B cell (primary cell): ENCODE results near the gene HDHD3. TPM values are rescaled to one million over a fixed set of nuclear protein-coding genes. Genes with fewer than 3 reads are reported as not detected.

Source experiments
- ATAC-seq: fragments of 200-7000 bp; cut with Tn5 transposase; one replicate; pipeline ENCODE4 v1.10.0; 2021; ENCODE audit warnings: low read depth, mild to moderate bottlenecking, moderate number of reproducible peaks, moderate library complexity
- CTCF ChIA-PET: fragments of 350-600 bp; sonication (Branson Sonifier 250); formaldehyde crosslinking; loops from one replicate; lab custom pipeline; 2021; ENCODE audit warnings: antibody characterized with exemption, inconsistent platforms; lab: Charles Lee
- POLR2A ChIA-PET: fragments of 350-600 bp; sonication (Branson Sonifier 250); formaldehyde crosslinking; loops from one replicate; lab custom pipeline; 2021; ENCODE audit warnings: antibody characterized with exemption; lab: Charles Lee
- DNase-seq: peaks from one replicate; pipeline ENCODE4 v3.0.0; 2013
- H2AFZ ChIP-seq: 2 replicates; pipeline ENCODE4 v1.6.1; 2012; ENCODE audit warnings: mild to moderate bottlenecking, low read depth, low read length; ENCODE audit not compliant: insufficient read depth, poor library complexity, severe bottlenecking
- H3K27ac ChIP-seq, 2 donors: 1 replicate in 1 of 2; 2 replicates in 1 of 2; pipeline ENCODE4 v1.5.1; 2012 to 2013; ENCODE audit warnings: low read length in 2 of 2, mild to moderate bottlenecking in 2 of 2, moderate library complexity in 1 of 2
- H3K27me3 ChIP-seq, 4 experiments: fragments of 200-600 bp in 1 of 4; sonication (generic) in 1 of 4; replicated peaks in 1 of 4; 1 replicate in 2 of 4; 2 replicates in 2 of 4; pipeline versions ENCODE4 v1.6.1 to v1.7.0; 2013 to 2016; ENCODE audit warnings: low read length in 3 of 4, mild to moderate bottlenecking in 2 of 4, mixed read lengths in 1 of 4, moderate library complexity in 1 of 4; ENCODE audit not compliant: insufficient read depth in 4 of 4, control insufficient read depth in 3 of 4; ENCODE audit errors: control extremely low read depth in 1 of 4
- H3K36me3 ChIP-seq, 2 experiments: replicated peaks in 1 of 2; 1 replicate in 1 of 2; 2 replicates in 1 of 2; pipeline versions ENCODE4 v1.6.1 to v1.7.1; 2013; ENCODE audit warnings: low read length in 1 of 2; ENCODE audit not compliant: insufficient read depth in 2 of 2, control insufficient read depth in 1 of 2; ENCODE audit errors: control extremely low read depth in 1 of 2, extremely low read depth in 1 of 2
- H3K4me1 ChIP-seq, 2 donors: fragments of 200-600 bp in 1 of 2; sonication (generic) in 1 of 2; 1 replicate in 1 of 2; 2 replicates in 1 of 2; pipeline versions ENCODE4 v1.5.1 to v1.6.1; 2013 to 2017; ENCODE audit warnings: low read length in 2 of 2; ENCODE audit not compliant: control insufficient read depth in 2 of 2, insufficient read depth in 2 of 2
- H3K4me2 ChIP-seq: replicated peaks from 2 replicates; pipeline ENCODE3; 2012; ENCODE audit warnings: mild to moderate bottlenecking, low read depth, low read length; ENCODE audit not compliant: poor library complexity, severe bottlenecking
- H3K4me3 ChIP-seq, 5 experiments: fragments of 200-600 bp in 1 of 5; sonication (generic) in 1 of 5; 1 replicate in 3 of 5; 2 replicates in 2 of 5; pipeline versions ENCODE4 v1.5.1 to v1.7.0; 2011 to 2016; ENCODE audit warnings: low read length in 4 of 5, mild to moderate bottlenecking in 4 of 5, low read depth in 2 of 5, control low read depth in 1 of 5, moderate library complexity in 1 of 5; ENCODE audit not compliant: insufficient read depth in 1 of 5; ENCODE audit errors: control extremely low read depth in 1 of 5, extremely low read depth in 1 of 5
- H3K79me2 ChIP-seq: fragments of 200-600 bp; sonication (generic); one replicate; pipeline ENCODE4 v1.6.0; 2016; ENCODE audit warnings: low read length; ENCODE audit not compliant: control insufficient read depth, insufficient read depth
- H3K9ac ChIP-seq: fragments of 200-600 bp; sonication (generic); 2 replicates; pipeline ENCODE4 v1.6.1; 2017; ENCODE audit warnings: mild to moderate bottlenecking, low read length, moderate library complexity
- H3K9me3 ChIP-seq, 3 donors: one replicate each; pipeline versions ENCODE4 v1.6.1 to v1.7.1; 2013; ENCODE audit warnings: low read length in 2 of 3; ENCODE audit not compliant: control insufficient read depth in 2 of 3, insufficient read depth in 1 of 3; ENCODE audit errors: control extremely low read depth in 1 of 3
- H4K20me1 ChIP-seq: 2 replicates; pipeline ENCODE4 v1.6.0; 2012; ENCODE audit warnings: mild to moderate bottlenecking, low read length; ENCODE audit not compliant: insufficient read depth, control insufficient read depth, poor library complexity, severe bottlenecking
- H3K27ac Mint-ChIP-seq: one replicate; pipeline ENCODE4 v1.8.0; 2021; ENCODE audit warnings: mixed read lengths
- H3K27me3 Mint-ChIP-seq: one replicate; pipeline ENCODE4 v1.8.0; 2021; ENCODE audit warnings: mixed read lengths
- H3K4me1 Mint-ChIP-seq: one replicate; pipeline ENCODE4 v1.8.0; 2021; ENCODE audit warnings: mixed read lengths
- H3K4me3 Mint-ChIP-seq: one replicate; pipeline ENCODE4 v1.8.0; 2021; ENCODE audit warnings: mixed read lengths
- H3K9me3 Mint-ChIP-seq: one replicate; pipeline ENCODE4 v1.8.0; 2022; ENCODE audit warnings: mixed read lengths; ENCODE audit not compliant: insufficient read depth
- CTCF ChIP-seq: fragments of 200-600 bp; IDR thresholded peaks from one replicate; pipeline ENCODE4 v1.8.0; 2022; ENCODE audit warnings: antibody characterized with exemption, mild to moderate bottlenecking
- EZH2 ChIP-seq: IDR thresholded peaks from 2 replicates; pipeline ENCODE4 v1.6.1; 2012; ENCODE audit warnings: borderline replicate concordance, low read depth, mild to moderate bottlenecking, moderate library complexity, low read length; ENCODE audit not compliant: insufficient read depth, poor library complexity, severe bottlenecking
- WGBS: methylation state at CpG from one replicate; pipeline ENCODE4 v1.1.5; 2013; ENCODE audit warnings: missing lambda C conversion rate; ENCODE audit not compliant: insufficient coverage; 5-methylcytosine and 5-hydroxymethylcytosine counted together
- intact Hi-C: fragments of 100-400 bp; cut with micrococcal nuclease; formaldehyde crosslinking; loops from one replicate; pipeline ENCODE4 v1.10.0; 2022
- polyA plus RNA-seq: library from polyadenylated mRNA; depleted of rRNA; stranded (reverse); fragments of >200 nt; gene quantifications from 2 replicates; pipeline ENCODE4 v1.2.3, GENCODE V29; 2012
- total RNA-seq, 2 donors: library from RNA; stranded (reverse); fragments of 120-200 nt in 1 of 2; gene quantifications; 1 replicate in 1 of 2; 2 replicates in 1 of 2; pipeline versions ENCODE4 v1.2.3 to v1.2.4, GENCODE V29; 2013 to 2022

HDHD3 gene
- total and polyA plus RNA-seq, 2 donors (not counting 1 experiment from before 2014, with no cell fraction given), result 26.2 to 36.3 TPM

- TF ChIP-seq CTCF, result no peak
- TF ChIP-seq EZH2, result no peak
- H3K9me3 Mint-ChIP-seq, result no peaks in the 10 kb centered on the region
- Histone ChIP-seq H2AFZ (peak overlapping the region; percentile 50), H4K20me1 (no peaks in the 10 kb centered on the region), H3K79me2 (no peaks in the 10 kb centered on the region), H3K36me3 (no peaks in the 10 kb centered on the region), H3K4me3 (no peak overlapping the region), H3K4me2 (no peak overlapping the region), H3K27ac (no peak overlapping the region), H3K9me3 (no peaks in the 10 kb centered on the region), H3K4me1 (peaks cover 8 to 12% of the 10 kb centered on the region in 2 donors), H3K9ac (no peak overlapping the region), H3K27me3 (no peaks in the 10 kb centered on the region)
- intact Hi-C loops, result loop anchor here (2.0 kb wide), 1 partner anchor 69 kb away; the partner anchor contains the start of genes C9orf43 and POLE3
- H3K4me1 Mint-ChIP-seq, result peaks cover 16% of the 10 kb centered on the region
- H3K27ac Mint-ChIP-seq, result no peak overlapping the region
- ATAC-seq (no peak), DNase-seq (no peak)
- H3K4me3 Mint-ChIP-seq, result peak overlapping the region; percentile 90
- peaks cover 4% of the 10 kb centered on the region for H3K27me3 Mint-ChIP-seq
- ChIA-PET POLR2A (interaction anchor here (0.6 kb wide), 1 partner anchor 1044 kb away, joined by 4 read pairs; no protein-coding TSS in a partner anchor), CTCF (interaction anchor here (1.1 kb wide), 1 partner anchor 29 kb away, joined by 3 read pairs; no protein-coding TSS in a partner anchor)
- 89% methylated on average over 9 of the region's 9 CpGs for WGBS
Measured at GRCh38 chr9:113341712-113342410, 34.9 kb downstream of the HDHD3 start.
